ENCODE measurements around the gene KTI12.
"Not testable (repeated sequence)": the region's sequence is repeated elsewhere in the genome, so short reads cannot be mapped to it uniquely, and the experiment has no call there.

KTI12 gene, protein sequence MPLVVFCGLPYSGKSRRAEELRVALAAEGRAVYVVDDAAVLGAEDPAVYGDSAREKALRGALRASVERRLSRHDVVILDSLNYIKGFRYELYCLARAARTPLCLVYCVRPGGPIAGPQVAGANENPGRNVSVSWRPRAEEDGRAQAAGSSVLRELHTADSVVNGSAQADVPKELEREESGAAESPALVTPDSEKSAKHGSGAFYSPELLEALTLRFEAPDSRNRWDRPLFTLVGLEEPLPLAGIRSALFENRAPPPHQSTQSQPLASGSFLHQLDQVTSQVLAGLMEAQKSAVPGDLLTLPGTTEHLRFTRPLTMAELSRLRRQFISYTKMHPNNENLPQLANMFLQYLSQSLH

GRCh38 chr1:52033190-52034049, at the start of gene KTI12:
KTI12 (minus strand) TSS chr1:52033810; CDS start chr1:52033761, 49 bp downstream.
- Mint-ChIP-seq H3K27ac (peak within 1 kb of the TSS; percentile 97), H3K36me3 (peaks cover 8% of the 10 kb centered on the region), H3K4me1 (peaks cover 14% of the 10 kb centered on the region), H3K4me3 (peak within 1 kb of the TSS; percentile 95), H3K9me3 (no peaks in the 10 kb centered on the region), H3K27me3 (no peaks in the 10 kb centered on the region)
- ATAC-seq (ENCODE audit: low read depth) (peak; percentile 96), DNase-seq (ENCODE audit: low spot score in 2 of 2) (peak; percentile 71 to 79)

DNA sequence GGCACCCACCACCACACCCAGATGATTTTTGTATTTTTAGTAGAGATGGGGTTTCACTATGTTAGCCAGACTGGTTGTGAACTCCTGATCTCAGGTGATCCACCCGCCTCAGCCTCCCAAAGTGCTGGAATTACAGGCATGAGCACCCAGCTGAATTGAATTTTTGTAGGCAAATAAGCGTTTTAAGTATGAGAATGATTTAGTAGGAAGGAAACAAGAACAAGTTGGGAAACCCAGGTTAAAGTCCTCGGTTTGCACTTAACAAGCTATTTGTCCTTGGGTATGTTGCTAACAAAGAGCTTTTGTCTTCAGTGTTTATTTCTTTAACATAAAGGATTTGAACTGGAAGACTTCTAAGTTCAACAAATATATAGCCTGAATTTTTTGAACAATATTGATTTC, 46.4 kb upstream of the KTI12 start:
- Mint-ChIP-seq H3K4me1 (peaks cover 3% of the 10 kb centered on the region), H3K4me3 (no peak overlapping the region), H3K36me3 (peaks cover 11% of the 10 kb centered on the region), H3K27ac (no peak overlapping the region), H3K9me3 (no peaks in the 10 kb centered on the region), H3K27me3 (no peaks in the 10 kb centered on the region)
- DNase-seq (ENCODE audit: low spot score in 2 of 2) (no peak), ATAC-seq (ENCODE audit: low read depth) (no peak)

GRCh38 chr1:52077277-52077676, 43.7 kb upstream of the KTI12 start:
- not testable (repeated sequence) for ATAC-seq (ENCODE audit: low read depth); H3K4me1 Mint-ChIP-seq; H3K9me3 Mint-ChIP-seq; H3K27me3 Mint-ChIP-seq; H3K27ac Mint-ChIP-seq; H3K4me3 Mint-ChIP-seq; DNase-seq (ENCODE audit: low spot score in 2 of 2)
- peaks cover 12% of the 10 kb centered on the region for H3K36me3 Mint-ChIP-seq

- DNase-seq (ENCODE audit: low spot score in 2 of 2), result no peak
- H3K9me3 Mint-ChIP-seq, result no peaks in the 10 kb centered on the region
- no peak for ATAC-seq (ENCODE audit: low read depth)
These were observed 38.7 kb upstream of the KTI12 start for GRCh38 chr1:52072291-52072690.

DNA sequence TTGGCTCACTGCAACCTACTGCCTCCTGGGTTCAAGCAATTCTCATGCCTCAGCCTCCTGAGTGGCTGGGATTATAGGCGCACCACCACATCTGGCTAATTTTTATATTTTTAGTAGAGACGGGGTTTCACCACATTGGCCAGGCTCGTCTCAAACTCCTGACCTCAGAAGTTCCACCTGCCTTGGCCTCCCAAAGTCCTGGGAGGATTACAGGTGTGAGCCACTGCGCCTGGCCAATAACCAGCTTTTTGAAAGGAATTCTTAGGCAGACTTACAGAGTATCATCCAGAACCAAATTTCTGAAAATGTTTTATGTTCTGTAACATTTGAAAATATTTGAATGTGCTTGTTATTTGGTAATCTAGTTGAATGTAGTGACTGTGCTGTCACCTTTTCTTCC, 37.1 kb upstream of the KTI12 start:
- DNase-seq (ENCODE audit: low spot score in 2 of 2) (no peak), ATAC-seq (ENCODE audit: low read depth) (no peak)
- Mint-ChIP-seq H3K27me3 (no peaks in the 10 kb centered on the region), H3K4me1 (peaks cover 9% of the 10 kb centered on the region), H3K36me3 (peaks cover 15% of the 10 kb centered on the region), H3K4me3 (no peak overlapping the region), H3K9me3 (no peaks in the 10 kb centered on the region), H3K27ac (no peak overlapping the region)

More at GRCh38 chr1:52072291-52072690, 38.7 kb upstream of the KTI12 start:
- Mint-ChIP-seq H3K4me1 (peaks cover 9% of the 10 kb centered on the region), H3K27me3 (no peaks in the 10 kb centered on the region), H3K27ac (no peak overlapping the region), H3K36me3 (peaks cover 17% of the 10 kb centered on the region), H3K4me3 (no peak overlapping the region)

DNA sequence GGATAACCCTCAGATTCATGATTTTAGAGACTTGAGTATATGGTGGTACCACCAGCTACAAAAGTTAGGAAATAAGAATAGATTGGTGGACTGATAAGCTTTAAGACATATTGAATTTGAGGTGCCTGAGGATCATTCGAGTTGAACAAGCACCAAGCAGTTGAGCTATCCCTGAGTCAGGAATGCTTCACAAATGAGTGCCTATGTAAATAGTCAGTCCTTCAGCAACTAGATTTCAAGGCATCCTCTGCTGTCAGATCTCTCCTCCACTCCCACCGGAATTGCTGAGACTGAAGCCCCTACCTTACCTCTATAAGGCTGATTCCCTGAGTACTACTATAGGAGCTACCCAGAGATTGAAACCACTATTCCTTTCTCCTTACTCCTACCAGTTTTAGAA, 29.6 kb upstream of the KTI12 start:
- peaks cover 15% of the 10 kb centered on the region for H3K36me3 Mint-ChIP-seq
- no peak for DNase-seq (ENCODE audit: low spot score in 2 of 2)
- peaks cover 10% of the 10 kb centered on the region for H3K4me1 Mint-ChIP-seq
- no peak for ATAC-seq (ENCODE audit: low read depth)
- no peak overlapping the region for H3K4me3 Mint-ChIP-seq
- H3K27me3 Mint-ChIP-seq, result no peaks in the 10 kb centered on the region
- H3K27ac Mint-ChIP-seq, result no peak overlapping the region
- H3K9me3 Mint-ChIP-seq, result no peaks in the 10 kb centered on the region

- Mint-ChIP-seq H3K4me1 (peaks cover 25% of the 10 kb centered on the region), H3K27me3 (no peaks in the 10 kb centered on the region), H3K27ac (no peak overlapping the region), H3K9me3 (no peaks in the 10 kb centered on the region), H3K36me3 (peaks cover 13% of the 10 kb centered on the region), H3K4me3 (no peak overlapping the region)
- ATAC-seq (ENCODE audit: low read depth) (no peak), DNase-seq (ENCODE audit: low spot score in 2 of 2) (no peak)
These were observed 27.2 kb upstream of the KTI12 start for GRCh38 chr1:52060822-52061221.

DNA sequence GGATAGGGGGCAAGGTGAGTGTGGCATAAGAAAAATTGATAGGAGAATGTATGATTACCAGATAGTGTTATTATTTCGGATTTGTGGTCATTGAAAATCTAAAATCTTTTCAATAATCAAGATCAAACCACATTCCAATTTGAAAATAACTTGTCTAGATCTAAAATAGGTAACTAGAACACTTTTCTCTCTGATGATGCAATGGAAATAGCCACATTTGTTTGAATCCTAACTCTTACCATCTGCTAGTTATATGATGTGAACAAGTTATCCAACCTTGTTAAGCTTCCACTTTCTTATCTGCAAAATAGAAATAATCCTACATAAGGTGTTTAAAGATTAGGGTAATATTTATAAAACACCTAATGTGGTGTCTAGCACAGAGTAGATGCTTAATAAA, 26.3 kb upstream of the KTI12 start:
- Mint-ChIP-seq H3K27me3 (no peaks in the 10 kb centered on the region), H3K9me3 (no peaks in the 10 kb centered on the region), H3K27ac (no peak overlapping the region), H3K36me3 (peaks cover 13% of the 10 kb centered on the region), H3K4me3 (no peak overlapping the region), H3K4me1 (peaks cover 26% of the 10 kb centered on the region)
- ATAC-seq (ENCODE audit: low read depth) (no peak), DNase-seq (ENCODE audit: low spot score in 2 of 2) (no peak)

DNA sequence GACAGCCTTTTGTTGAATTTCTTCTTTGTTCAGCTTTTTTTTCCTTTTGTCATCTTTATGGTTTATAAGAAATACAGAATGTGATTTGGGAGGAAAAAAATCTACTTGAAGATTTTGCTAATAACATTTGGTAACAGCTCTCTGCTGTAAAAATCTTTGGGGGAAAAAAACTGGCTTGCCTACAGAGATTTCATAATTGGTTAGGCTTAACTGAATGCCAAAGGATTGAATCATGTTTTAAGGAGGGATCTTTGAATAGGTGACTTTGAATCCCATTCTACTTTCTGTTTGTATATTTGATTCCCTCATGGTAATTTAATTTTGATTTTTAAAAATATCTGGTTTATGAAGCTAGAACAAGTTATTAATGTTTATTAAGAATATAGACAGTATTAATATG, 25.7 kb upstream of the KTI12 start:
- no peak for ATAC-seq (ENCODE audit: low read depth)
- Mint-ChIP-seq H3K9me3 (no peaks in the 10 kb centered on the region), H3K36me3 (peaks cover 13% of the 10 kb centered on the region), H3K27ac (no peak overlapping the region), H3K4me1 (peaks cover 31% of the 10 kb centered on the region), H3K4me3 (no peak overlapping the region), H3K27me3 (no peaks in the 10 kb centered on the region)
- no peak for DNase-seq (ENCODE audit: low spot score in 2 of 2)

- Mint-ChIP-seq H3K4me1 (peaks cover 33% of the 10 kb centered on the region), H3K36me3 (peaks cover 8% of the 10 kb centered on the region), H3K27ac (peak overlapping the region; percentile 97), H3K27me3 (no peaks in the 10 kb centered on the region), H3K4me3 (peak overlapping the region; percentile 92), H3K9me3 (no peaks in the 10 kb centered on the region)
- DNase-seq (ENCODE audit: low spot score in 2 of 2) (no peak), ATAC-seq (ENCODE audit: low read depth) (no peak)
These were observed 24.3 kb upstream of the KTI12 start for GRCh38 chr1:52057876-52058415.

DNA sequence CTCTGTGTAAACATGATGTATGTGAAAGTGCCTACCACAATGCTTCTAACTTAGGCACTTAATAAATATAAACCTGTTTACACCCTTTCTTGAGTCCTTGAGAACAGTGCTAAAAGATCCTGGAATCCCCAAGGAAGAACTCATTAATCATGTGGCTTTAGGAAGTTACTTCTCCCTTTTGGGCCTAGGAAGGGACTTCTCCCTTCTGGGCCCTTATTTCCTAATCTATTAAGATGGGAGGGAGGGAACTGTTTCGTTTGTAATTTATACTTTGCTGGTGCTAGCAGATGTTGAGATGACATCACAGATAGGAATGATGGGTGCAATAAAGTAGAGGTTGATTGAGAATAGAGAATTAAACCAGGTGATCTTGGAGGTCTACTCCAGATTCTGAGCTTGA, 23.6 kb upstream of the KTI12 start:
- Mint-ChIP-seq H3K27me3 (no peaks in the 10 kb centered on the region), H3K36me3 (peaks cover 6% of the 10 kb centered on the region), H3K4me1 (peaks cover 34% of the 10 kb centered on the region), H3K27ac (peak overlapping the region; percentile 97), H3K4me3 (peak overlapping the region; percentile 92), H3K9me3 (no peaks in the 10 kb centered on the region)
- ATAC-seq (ENCODE audit: low read depth) (no peak), DNase-seq (ENCODE audit: low spot score in 2 of 2) (no peak)

DNA sequence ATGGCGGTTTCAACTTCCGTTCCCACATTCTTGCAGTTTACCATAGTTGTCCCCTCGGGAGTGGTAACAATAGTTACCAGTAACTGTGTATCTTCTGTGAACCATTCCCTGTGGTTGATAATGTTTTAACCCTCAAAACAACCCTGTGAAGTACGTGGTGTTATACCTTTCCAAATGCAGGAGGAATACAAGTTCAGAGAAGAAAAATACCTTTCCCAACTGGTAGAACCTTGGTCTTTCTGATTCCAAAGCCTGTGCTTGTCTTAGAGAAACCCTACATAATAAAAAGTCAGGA, 23.3 kb upstream of the KTI12 start:
- Mint-ChIP-seq H3K9me3 (no peaks in the 10 kb centered on the region), H3K27me3 (no peaks in the 10 kb centered on the region), H3K36me3 (peaks cover 7% of the 10 kb centered on the region), H3K4me1 (peaks cover 35% of the 10 kb centered on the region), H3K27ac (peak overlapping the region; percentile 97), H3K4me3 (peak overlapping the region; percentile 92)
- ATAC-seq (ENCODE audit: low read depth), result peak; percentile 16
- peak in 1 of 2 donors; percentile 17 for DNase-seq (ENCODE audit: low spot score in 2 of 2)

GRCh38 chr1:52056163-52056936, 22.7 kb upstream of the KTI12 start, which contains the start of gene BTF3L4:
BTF3L4 (plus strand) TSS chr1:52056295; CDS start chr1:52059848, 3,553 bp downstream.
- Mint-ChIP-seq H3K27ac (peak within 1 kb of the TSS; percentile 97), H3K4me1 (peaks cover 35% of the 10 kb centered on the region), H3K9me3 (no peaks in the 10 kb centered on the region), H3K4me3 (peak within 1 kb of the TSS; percentile 92), H3K27me3 (no peaks in the 10 kb centered on the region), H3K36me3 (peaks cover 7% of the 10 kb centered on the region)
- ATAC-seq (ENCODE audit: low read depth) (peak; percentile 90), DNase-seq (ENCODE audit: low spot score in 2 of 2) (peak; percentile 86 to 89)

DNA sequence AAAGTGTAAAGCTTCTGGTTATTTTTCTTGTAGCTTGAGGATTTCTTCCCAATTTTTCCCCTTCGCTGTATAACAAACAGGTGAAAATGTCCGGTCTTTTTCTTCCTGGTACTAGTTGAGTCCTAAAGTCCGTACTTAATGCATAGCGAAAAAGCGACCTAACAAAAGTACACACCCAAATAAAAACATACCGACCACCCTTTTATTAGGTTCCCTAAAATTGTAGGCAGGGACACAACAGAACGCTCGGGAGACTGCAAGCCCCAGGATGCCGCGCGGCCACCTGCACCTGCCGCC, 22.2 kb upstream of the KTI12 start:
- Mint-ChIP-seq H3K27me3 (no peaks in the 10 kb centered on the region), H3K36me3 (peaks cover 5% of the 10 kb centered on the region)

More for the DNA sequence above, 22.2 kb upstream of the KTI12 start:
- no peak for DNase-seq (ENCODE audit: low spot score in 2 of 2)
- ATAC-seq (ENCODE audit: low read depth), result no peak
- peak overlapping the region; percentile 97 for H3K27ac Mint-ChIP-seq
- peaks cover 38% of the 10 kb centered on the region for H3K4me1 Mint-ChIP-seq
- peak overlapping the region; percentile 92 for H3K4me3 Mint-ChIP-seq
- H3K9me3 Mint-ChIP-seq, result no peaks in the 10 kb centered on the region
